DMS53 treated with DMSO at 0.1 percent for 48 hours (cell line): ENCODE measurements around the gene RAD50.
"Not testable (repeated sequence)": the region's sequence is repeated elsewhere in the genome, so short reads cannot be mapped to it uniquely, and the experiment has no call there.

Experiments
- DNase-seq: peaks from one replicate; lab custom pipeline; 2025; ENCODE audit not compliant: unreplicated experiment; lab: John Stamatoyannopoulos, UW

The RAD50 gene

DNA sequence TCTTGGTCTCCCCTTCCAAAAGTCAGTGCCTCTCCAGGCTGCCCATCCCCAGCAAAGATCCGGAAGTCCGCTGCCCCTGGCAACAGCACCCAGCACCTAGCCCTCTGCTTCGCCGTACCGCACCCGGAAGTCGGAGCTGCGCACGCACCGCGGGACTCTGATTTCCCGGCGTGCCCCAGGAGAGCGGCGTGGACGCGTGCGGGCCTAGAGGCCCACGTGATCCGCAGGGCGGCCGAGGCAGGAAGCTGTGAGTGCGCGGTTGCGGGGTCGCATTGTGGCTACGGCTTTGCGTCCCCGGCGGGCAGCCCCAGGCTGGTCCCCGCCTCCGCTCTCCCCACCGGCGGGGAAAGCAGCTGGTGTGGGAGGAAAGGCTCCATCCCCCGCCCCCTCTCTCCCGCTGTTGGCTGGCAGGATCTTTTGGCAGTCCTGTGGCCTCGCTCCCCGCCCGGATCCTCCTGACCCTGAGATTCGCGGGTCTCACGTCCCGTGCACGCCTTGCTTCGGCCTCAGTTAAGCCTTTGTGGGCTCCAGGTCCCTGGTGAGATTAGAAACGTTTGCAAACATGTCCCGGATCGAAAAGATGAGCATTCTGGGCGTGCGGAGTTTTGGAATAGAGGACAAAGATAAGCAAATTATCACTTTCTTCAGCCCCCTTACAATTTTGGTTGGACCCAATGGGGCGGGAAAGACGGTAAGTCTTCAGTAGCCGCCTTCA lies at the start of gene RAD50:
RAD50 (plus strand) TSS at position 215 of the 715 bp plus-strand sequence; CDS start at position 563, 348 bp downstream.
- DNase-seq, result peak; percentile 93

DNA sequence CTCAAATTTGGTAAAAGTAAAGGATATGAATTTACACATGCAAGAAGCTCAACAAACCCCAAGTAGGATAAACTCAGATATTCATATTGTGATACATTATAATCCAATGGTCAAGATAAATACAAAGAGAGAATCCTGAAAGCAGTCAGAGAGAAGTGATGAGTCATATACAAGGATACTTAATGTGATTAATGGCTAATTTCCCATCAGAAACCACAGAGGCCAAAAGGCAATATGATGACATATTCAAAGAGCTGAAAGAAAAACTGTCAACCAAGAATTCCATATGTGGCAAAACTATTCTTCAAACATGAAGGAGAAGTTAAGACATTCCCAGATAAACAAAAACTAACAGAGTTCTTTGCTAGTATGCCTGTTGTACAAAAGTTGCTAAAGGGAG lies 46.7 kb upstream of the RAD50 start:
- DNase-seq, result peak; percentile 34

- DNase-seq, result not testable (repeated sequence)
These were observed 43.0 kb upstream of the RAD50 start for GRCh38 chr5:132513618-132514336.

GRCh38 chr5:132522067-132522466 lies 34.7 kb upstream of the RAD50 start:
- DNase-seq, result not testable (repeated sequence)

- not testable (repeated sequence) for DNase-seq
These were observed 31.9 kb upstream of the RAD50 start for GRCh38 chr5:132524877-132525276.

DNA sequence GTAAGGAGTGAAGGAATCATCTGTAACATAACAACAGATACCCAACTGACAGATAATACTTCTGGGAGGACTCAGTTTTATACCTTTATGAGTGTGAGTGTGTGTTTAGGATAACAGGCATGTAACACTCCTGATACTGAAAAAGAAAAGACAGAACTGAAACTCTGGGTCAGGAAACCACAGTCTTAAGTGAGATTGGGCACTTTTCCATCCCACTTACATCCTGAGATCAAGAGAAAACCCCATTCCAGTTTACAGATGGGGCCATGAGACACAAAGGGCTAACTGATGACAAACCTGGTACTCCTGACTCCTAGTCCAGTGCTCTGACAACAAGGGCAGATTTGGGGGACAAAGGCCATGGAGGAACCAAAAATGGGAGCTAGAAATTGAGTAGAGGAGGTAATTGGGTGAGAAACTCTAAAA lies 31.5 kb upstream of the RAD50 start:
- DNase-seq, result no peak

DNA sequence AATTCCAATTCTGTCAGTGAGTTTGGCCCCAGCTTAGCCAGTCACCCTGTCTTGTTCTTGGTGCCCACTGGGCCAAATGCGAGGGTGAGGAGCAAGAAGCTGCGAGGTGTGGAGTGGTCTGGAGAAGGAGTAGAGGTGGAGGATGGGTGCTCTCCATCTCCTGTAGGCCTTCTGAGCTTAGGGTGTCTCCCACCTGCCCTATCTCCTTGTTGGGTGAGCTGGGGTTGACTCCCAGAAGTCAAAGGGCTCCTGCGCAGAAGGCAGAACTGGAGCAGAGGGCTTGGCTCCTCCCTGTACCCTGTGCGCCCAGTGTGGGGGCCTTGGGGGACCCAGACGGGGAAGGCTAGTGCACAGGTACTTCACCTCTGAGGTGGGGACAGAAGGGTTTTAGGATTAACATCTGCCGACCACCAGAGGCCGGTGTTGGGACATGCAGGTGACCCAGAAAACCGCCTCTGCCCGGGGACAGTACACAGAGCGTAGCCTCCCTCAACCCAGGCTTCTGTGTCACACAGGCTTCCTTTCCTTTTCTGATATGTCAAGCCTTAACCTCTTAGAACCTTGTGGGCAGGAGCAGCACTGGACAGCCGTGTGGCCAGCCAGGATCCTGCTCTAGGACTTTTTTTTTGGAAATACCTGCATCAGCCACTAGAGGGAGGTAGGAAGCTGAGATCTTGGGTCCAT lies 30.3 kb upstream of the RAD50 start:
- peak; percentile 53 for DNase-seq

DNA sequence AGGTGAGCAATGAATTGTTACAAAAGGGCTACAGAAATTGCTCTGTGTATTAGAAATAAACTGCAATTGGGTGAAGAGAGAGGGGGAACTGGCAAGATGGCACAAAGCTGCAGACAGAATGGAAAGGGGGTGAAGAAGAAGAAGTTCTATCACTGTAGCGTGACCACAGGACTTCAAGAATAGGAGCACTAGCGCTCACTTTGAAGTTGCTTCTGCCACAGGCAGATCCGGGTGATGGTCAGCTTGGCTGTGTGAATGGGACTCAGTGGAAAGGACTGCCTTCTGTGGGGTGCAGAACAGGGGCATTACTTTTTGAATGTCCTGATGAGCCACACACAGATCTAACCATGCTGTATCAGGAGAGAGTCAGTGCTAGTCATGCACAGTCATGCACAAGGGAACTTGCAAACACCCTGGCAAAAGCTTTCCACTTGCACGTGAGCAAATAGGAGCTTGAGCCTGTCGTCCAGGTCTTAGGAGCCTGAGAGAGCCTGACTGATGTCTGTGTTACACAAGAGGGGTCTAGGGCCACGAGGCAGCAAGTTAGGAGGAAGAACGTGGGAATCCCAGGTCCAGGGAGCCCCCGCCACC lies 29.7 kb upstream of the RAD50 start:
- DNase-seq, result no peak

- no peak for DNase-seq
These were observed 28.8 kb upstream of the RAD50 start for GRCh38 chr5:132528021-132528420.

DNA sequence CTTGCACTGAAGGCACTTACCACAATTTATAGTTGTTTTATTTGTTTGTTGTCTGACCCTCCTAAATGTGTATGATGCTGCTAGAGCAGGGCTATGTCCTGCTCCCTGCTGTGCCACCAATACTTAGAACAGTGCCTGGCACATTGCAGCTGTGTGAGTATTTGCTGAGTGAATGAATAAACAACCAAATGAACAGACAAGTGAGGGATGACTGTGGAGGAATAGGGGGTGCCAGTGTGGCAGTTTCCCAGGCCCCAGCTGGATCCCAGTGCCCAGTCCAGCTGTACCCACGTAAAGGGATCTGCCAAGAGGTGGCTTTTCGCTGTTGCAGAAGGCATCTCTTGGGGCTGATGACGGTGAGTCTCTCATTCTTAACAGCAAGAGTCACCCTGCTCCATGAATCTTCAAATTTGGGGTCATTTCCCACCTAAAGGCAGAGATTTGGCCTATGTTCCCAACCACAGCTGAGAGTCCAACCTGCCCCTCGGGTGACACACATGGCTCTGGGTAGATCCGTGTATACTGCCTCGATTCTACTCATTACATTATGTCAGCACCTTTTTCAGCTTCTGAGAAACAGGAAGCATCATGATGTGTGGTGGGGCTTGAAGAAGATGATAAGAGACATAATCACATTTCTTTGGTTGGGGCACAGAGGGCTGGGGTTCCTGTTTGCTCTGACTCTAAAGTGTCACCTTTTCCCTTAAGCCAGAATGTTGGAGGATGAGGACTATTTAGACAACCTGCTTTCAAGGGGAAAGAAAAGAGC lies 27.7 kb upstream of the RAD50 start:
- no peak for DNase-seq

DNA sequence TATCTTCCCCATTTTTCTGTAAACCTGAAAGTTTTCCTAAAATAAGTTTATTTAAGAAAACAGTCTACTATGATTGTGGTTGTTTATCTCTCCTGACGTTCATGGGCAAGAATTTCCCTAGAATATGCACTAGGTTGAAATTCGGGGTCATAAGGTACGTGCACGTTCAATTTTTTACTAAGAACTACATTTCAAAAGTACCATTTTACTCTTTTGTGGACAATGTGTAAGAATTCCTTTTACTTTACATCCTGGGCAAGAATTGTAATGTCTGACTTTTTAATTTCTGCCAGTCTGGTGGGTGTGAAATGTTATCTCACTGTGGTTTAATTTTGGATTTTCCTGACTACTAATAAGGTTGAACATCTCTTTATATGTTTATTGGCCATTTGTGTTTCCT lies 25.8 kb upstream of the RAD50 start:
- no peak for DNase-seq

DNA sequence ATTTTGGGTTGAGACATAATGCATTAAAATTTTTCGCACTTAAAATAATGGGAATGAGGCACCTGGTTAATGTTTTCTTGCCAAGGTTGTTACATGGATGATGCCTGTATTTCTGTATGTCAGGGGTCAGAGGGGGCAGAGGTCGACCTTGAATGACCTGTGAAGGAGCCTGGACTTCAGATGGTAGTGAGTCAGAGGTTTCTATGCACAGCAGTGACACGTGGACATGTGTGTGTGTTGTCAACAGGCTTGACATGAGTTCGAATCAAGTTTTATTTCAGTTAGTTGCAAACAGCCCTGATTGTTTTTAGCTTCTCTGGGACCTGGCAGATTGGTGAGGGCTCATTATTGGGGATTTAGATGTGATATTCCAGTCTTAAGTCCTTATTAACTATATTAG lies 17.1 kb upstream of the RAD50 start:
- no peak for DNase-seq

DNA sequence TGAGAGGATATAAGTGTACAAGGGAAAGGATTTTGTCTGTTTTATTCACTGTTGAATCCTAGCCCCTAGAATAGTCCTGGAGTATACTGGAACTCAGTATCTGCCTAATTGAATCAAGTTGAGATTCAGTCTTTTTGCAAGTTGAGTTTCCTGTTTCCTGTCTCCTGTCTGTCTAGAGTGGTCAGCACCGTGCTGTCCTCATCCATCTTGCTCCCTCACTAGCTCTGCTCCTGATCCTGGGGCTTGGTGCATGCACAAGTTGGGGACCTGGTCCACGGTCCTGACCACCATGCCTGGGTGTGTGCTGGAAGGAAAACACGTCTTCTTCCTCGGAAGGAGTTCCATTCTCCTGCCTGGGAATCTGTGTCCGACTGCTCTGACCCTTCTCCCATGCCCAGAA lies 16.6 kb upstream of the RAD50 start:
- no peak for DNase-seq

DNA sequence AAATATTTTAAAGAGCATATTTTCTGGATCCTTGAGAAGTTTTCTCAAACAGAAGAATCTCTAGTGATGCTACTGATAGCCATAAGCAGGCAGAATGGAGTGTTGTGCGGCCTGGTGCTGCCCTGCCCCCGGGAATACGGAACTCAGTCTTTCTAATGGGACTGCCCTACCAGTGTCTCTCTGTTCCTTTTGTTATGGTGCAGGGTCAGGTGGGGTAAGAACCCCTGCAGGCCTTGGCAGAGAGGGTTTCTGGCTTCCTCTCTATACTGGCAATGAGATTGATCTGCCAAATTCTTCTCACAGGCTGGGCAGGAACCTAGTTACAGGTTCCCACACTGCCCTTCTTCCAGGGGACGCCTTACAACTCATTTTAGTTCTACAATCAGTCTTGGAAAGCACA lies 16.0 kb upstream of the RAD50 start:
- DNase-seq, result no peak

- DNase-seq, result no peak
These were observed 13.1 kb upstream of the RAD50 start, which contains the start of gene IL5 for GRCh38 chr5:132543472-132544201. Gene IL5 (minus strand): TSS chr5:132543522. CDS start chr5:132543478, 44 bp downstream.

DNA sequence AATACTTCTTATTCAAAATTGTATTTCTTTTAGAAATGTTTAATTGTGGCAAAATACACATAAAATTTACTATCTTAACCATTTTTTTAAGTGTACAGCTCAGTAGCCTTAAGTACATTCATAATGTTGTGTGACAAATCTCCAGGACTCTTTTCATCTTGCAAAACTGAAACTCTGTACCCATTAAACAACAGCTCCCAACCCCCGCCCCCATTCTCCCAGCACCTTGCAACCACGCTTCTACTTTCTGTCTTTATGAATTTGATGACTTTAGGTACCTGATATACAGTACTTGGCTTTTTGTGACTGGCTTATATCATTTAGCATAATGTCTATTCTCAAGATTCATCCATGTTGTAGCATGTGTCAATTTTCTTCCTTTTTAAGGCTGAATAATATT lies 10.7 kb upstream of the RAD50 start:
- no peak for DNase-seq

GRCh38 chr5:132547269-132547668 lies 9.5 kb upstream of the RAD50 start:
- DNase-seq, result no peak

GRCh38 chr5:132548834-132549233 lies 7.9 kb upstream of the RAD50 start:
- not testable (repeated sequence) for DNase-seq

- DNase-seq, result no peak
These were observed 7.2 kb upstream of the RAD50 start for GRCh38 chr5:132549576-132549975.

DNA sequence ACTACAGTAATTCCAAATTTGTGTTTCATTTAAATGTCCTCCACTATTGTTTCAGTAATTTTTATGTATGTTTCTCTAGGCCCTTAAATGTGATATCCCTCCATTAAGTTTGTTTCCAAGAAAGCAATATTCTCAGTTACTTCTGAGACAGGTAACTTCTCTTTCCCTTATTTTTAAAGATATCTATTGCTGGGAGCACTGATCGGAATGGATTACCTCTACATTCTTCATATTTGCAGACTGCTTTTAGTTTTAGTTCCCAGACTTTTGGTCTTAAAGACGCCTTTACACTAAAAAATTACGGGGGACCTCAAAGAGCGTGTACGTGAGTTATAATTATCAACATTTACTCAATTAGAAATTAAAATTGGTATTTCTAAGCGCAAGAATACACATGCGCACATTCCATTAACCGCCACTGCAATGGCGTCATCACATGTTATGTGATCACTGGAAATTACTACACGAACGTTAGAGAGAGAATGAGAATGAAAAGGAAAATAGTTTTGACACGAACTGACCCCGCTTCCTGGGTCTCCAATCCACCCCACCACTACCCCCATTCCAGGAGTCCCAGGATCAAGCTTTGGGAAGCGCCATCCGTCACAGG lies 519 bp upstream of the RAD50 start:
- DNase-seq, result peak; percentile 83
